Measurements from ENCODE around the gene GJB5.

The GJB5 gene

GRCh38 chr1:34781071-34781843 lies 26.4 kb downstream of the GJB5 start, which contains the start of gene GJB3:
GJB3 (plus strand) TSS chr1:34781214; CDS start chr1:34784763, 3,549 bp downstream.
- H3K4me3 ChIP-seq (ENCODE audit: low read depth, low read length), result no peak within 1 kb of the TSS
- TF ChIP-seq MAX (IDR thresholded peaks at IDR 0.05; ENCODE audit: low read depth, low read length), result no peak
- no peak for TF ChIP-seq MYC (IDR thresholded peaks at IDR 0.05; ENCODE audit: low read depth, low read length)
- no peak for TF ChIP-seq CTCF (IDR thresholded peaks at IDR 0.05; ENCODE audit: low read depth, low read length)
- no peak for TF ChIP-seq POLR2A (IDR thresholded peaks at IDR 0.05; ENCODE audit: extremely low read depth, insufficient read length)
- peak; percentile 8 for DNase-seq (ENCODE audit: low read depth)

GRCh38 chr1:34781844-34782391 lies 27.1 kb downstream of the GJB5 start:
- H3K4me3 ChIP-seq (ENCODE audit: low read depth, low read length), result no peak overlapping the region
- no peak for DNase-seq (ENCODE audit: low read depth)
- TF ChIP-seq POLR2A (IDR thresholded peaks at IDR 0.05; ENCODE audit: extremely low read depth, insufficient read length) (no peak), MAX (IDR thresholded peaks at IDR 0.05; ENCODE audit: low read depth, low read length) (no peak), CTCF (IDR thresholded peaks at IDR 0.05; ENCODE audit: low read depth, low read length) (no peak), MYC (IDR thresholded peaks at IDR 0.05; ENCODE audit: low read depth, low read length) (no peak)

- DNase-seq (ENCODE audit: low read depth), result peak; percentile 30
- H3K4me3 ChIP-seq (ENCODE audit: low read depth, low read length), result no peak overlapping the region
These were observed 29.9 kb downstream of the GJB5 start for GRCh38 chr1:34784751-34785221.

GRCh38 chr1:34785231-34785874 lies 30.5 kb downstream of the GJB5 start:
- DNase-seq (ENCODE audit: low read depth), result no peak
- no peak overlapping the region for H3K4me3 ChIP-seq (ENCODE audit: low read depth, low read length)
- TF ChIP-seq POLR2A (IDR thresholded peaks at IDR 0.05; ENCODE audit: extremely low read depth, insufficient read length) (no peak), CTCF (IDR thresholded peaks at IDR 0.05; ENCODE audit: low read depth, low read length) (no peak)

More at GRCh38 chr1:34784751-34785221, 29.9 kb downstream of the GJB5 start:
- no peak for TF ChIP-seq CTCF (IDR thresholded peaks at IDR 0.05; ENCODE audit: low read depth, low read length)
- no peak for TF ChIP-seq MAX (IDR thresholded peaks at IDR 0.05; ENCODE audit: low read depth, low read length)
- TF ChIP-seq POLR2A (IDR thresholded peaks at IDR 0.05; ENCODE audit: extremely low read depth, insufficient read length), result no peak
- TF ChIP-seq MYC (IDR thresholded peaks at IDR 0.05; ENCODE audit: low read depth, low read length), result no peak

- no peak for DNase-seq (ENCODE audit: low read depth)
- no peak overlapping the region for H3K4me3 ChIP-seq (ENCODE audit: low read depth, low read length)
- TF ChIP-seq MYC (IDR thresholded peaks at IDR 0.05; ENCODE audit: low read depth, low read length), result no peak
- TF ChIP-seq CTCF (IDR thresholded peaks at IDR 0.05; ENCODE audit: low read depth, low read length), result no peak
- TF ChIP-seq MAX (IDR thresholded peaks at IDR 0.05; ENCODE audit: low read depth, low read length), result no peak
- no peak for TF ChIP-seq POLR2A (IDR thresholded peaks at IDR 0.05; ENCODE audit: extremely low read depth, insufficient read length)
These were observed 31.1 kb downstream of the GJB5 start for GRCh38 chr1:34785875-34786470.

Measured in NB4 (cell line).